OCI-M2 (cell line): Measurements from ENCODE around the gene DCTD.

Experiments
- DNase-seq: peaks from one replicate; lab custom pipeline; 2025; ENCODE audit not compliant: unreplicated experiment; lab: John Stamatoyannopoulos, UW

Gene DCTD

DNA sequence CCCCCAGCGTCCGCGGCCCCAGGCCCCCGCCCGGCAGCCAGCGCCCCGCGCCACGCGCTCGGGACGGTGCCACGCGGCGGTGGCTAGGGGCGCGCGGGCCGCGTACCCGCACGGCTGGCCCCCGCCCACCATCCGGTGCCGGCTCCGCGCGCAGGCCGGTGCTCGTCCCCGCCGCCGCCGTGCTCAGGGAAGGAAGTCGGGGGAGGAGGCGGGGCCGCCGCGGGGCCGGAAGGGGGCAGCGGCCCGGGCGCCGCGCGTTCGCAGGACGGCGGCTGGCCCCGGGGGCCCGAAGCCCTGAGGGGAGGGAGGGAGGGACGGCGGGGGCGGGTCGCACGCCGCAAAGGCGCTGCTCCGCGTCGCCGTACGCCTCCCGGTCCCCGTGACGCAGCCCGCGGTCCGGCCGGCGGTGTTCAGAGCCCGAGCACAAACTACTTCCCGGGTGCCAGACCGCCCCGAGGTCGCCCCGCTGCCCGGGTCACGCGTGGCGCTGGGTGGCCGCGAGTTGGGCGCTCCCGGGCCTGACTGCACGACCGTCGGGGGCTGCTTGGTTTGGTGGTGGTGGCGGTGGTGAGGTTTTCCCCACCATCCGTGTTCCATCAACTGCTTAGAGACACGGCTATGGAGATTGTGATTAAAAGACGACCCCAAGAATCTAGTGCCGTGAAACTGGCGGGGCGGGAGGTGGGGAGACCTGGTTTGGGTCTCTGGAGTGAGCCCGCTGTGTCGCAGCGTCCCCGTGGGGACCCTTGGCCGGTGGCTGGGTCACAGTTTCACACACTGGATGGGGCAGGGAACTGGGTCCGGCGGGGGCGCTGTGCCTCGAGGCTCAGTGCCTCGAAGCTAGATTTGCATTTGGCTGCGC lies at the start of gene DCTD:
DCTD (minus strand) TSS at position 205 of the 862 bp plus-strand sequence. CDS start 1,818 bp downstream, outside the sequence.
- no peak for DNase-seq

DNA sequence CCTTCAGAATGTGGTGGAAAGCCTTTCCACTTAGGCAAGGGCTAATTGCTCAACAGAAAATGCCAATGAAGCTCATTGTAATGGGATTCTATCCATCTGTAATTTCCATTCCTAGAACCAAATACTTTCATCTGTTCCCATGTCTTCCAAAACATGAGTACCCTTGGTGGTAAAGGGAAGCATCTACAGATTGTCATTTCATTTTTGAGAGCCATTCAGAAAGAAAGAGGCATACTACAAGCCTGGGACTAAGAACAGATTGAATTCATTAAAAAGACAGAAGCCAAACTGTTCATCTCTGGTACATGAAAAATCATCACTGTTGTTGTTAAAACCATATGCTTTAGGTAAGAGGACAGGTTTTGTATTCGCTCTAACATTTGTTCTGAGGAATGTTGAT lies 43.6 kb upstream of the DCTD start:
- no peak for DNase-seq

DNA sequence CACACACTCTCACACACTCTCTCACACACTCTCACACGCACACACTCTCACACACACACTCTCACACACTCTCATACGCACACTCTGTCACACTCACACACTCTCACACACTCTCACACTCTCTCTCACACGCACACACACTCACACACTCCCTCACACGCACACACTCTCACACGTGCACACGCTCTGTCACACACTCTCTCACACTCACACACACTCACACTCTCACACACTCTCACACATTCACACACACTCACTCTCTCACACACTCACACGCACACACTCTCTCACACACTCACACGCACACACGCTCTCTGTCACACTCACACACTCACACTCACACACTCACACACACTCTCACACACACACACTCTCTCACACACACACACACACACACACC lies 43.0 kb upstream of the DCTD start:
- no peak for DNase-seq

DNA sequence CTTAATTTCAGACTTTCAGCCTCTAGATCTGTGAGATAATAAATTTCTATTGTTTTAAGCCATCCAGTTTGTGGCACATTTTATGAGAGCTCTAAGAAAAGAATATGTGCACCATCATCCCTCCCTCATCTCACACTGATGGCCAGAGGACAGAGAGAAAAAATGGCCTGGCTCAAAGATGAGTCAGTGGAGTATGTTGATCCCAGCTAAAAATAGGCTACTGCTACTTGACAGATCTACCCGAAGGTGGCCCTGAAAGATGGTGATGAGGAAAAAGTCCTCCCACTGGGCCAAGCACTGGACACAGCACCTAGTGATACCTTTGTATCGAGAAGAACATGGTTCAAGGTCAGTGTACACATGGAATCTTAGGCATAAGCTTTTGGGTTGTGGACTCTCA lies 38.2 kb upstream of the DCTD start:
- no peak for DNase-seq

DNA sequence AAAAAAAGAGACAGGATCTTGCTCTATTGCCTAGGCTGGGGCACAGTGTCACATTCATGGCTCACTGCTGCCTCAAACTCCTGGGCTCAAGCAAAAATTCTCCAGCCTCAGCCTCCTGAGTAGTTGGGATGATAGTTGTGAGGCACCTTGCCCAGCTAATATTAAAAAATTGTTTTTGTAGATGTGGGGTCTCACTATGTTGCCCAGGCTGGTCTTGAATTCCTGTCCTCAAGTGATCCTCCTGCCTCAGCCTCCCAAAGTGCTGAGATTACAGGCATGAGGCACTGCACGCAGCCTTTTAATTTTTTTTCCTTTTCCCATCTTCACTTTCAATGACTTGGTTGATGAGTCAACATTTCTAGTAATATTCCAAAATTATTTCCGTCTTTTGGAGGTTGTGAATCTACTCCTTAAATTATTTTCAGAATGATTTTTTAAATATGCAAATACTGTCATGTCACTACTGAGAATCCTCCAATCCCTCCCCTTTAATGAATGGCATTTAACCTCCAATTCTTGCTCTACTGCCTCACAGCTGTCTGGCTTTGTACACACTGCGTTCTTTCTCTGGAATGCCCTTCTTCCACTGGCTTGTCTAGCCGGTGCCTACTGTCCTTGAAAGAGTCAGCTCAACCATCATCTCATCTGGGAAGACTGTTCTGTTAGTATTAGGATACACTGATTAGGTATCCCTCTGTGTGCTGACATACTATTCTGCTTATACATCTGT lies 27.5 kb upstream of the DCTD start:
- DNase-seq = no peak

DNA sequence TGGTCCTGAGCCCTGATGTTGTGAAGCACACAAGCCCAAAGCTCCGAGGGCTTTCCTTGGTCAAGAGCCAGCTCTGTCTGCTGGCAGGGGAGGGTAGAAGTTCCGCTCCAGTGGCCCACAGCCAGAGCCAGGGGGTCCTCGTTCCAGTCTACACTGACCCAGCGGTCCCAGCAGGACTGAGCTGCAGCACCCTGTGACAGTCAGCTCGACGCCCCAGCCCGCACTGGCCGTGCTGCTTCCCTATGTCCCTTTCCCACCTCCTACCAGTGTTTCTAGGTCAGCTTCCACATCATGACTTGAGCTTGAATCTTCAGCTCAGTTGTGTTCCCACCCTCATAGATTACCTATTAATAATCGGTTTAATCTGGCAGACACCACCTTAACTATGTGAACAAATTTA lies 22.5 kb upstream of the DCTD start:
- DNase-seq = no peak

DNA sequence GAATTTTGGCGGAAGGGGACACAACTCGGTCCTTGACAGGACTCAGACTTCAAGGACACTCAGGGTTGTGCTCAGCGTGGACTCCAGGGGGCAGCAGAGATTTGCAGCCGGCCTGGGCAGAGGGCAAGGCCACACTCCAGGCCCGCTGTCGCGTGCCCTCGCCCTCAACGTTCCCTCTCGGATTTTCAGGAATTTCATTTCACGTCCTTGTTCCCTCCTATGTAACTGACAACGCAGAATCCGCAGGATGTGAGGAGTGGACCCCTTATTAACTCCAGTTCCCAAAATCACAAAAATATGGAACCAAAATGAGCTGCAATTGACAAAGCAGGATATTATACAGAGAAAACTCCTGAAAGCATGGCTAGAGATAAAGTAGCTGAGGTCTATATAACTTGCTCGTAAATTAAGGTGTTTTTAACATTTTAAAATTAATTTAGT lies 21.0 kb upstream of the DCTD start:
- DNase-seq = no peak

DNA sequence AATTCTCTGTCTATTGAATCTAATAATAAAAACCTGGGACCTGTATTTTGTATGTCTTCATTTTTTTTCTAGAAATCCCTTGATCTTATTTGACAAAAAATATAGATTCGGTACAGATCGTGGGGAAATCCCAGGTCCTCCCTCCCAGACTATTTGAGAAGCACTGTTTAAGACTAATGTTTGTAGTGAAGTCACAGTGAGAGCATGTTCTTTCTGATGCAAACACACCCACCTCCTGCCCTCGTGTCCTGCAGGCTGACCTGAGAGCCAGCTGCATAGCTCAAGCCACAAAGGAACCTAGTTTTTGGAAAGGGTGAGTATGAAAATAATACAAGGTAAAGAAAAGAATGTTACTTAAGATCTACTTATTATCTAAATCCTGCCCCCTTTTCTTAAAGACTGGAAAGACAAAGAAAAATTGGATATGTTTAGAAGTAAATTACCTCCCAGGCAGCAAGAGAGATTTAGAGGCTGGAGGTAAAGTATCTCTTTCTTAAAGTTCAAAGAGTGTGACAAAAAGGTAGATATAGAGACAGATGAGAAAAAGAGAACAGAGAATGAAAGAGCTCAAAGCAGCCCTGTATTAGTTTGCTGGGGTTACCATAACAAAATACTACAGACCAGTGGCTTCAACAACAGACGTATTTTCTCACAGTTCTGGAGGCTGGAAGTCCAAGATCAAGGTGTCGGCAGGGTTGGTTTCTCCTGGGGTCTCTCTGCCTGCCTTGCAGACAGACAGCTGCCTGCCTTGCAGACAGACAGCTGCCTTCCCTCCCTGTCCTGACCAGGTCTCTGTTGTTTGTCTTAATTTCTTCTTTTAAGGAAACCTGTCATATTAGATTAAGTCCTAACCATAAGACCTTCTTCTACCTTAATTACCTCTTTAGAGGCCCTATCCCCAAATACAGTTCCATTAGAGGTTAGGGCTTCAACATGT lies 20.4 kb upstream of the DCTD start:
- DNase-seq = no peak

DNA sequence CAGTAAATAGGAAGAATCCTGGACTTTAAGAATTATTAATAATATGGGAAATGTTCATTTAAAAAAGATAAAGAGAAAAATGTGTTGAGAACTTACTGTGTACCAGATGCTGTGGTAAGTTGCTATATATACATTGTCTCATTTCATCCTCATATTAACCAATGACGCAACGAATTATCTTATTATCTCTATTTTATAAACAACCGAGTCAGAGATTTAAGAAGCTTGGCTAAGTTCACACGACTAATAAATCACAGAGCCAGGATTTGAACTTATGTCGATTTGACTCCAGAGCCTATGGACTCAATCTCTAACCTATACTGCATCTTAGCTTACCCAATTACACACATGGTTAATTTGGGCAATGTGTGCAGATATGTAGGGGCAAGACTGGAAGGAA lies 15.5 kb upstream of the DCTD start:
- DNase-seq = no peak

DNA sequence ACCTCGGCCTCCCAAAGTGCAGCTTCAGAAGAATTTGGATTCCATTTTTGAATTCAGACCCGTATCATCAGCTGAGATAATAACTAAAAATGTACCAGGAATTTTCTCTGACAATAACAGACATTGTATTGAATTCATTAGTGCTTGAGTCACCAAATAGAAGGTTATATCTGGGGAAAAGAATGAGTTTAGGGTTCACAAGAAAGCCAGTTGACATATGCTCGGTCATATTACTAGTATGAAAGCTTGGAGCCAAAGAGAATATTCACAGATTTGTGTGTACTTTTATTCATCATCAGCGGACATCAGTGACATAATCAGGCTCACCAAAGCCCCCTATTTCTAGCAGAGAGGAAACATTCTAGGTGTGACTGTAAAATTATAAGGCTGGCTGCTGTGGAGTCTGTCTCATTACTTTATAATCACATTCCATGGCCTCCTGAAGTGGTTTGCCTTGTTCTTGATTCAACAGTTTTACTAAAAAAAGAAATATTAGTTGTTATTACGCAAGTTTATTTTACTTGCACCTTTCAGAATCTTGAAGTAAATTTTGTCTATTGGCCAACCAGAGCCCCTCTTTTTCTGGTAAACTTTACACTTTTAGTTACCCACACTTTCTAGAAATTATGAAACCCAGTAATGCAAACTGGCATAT lies 14.6 kb upstream of the DCTD start:
- DNase-seq = no peak

DNA sequence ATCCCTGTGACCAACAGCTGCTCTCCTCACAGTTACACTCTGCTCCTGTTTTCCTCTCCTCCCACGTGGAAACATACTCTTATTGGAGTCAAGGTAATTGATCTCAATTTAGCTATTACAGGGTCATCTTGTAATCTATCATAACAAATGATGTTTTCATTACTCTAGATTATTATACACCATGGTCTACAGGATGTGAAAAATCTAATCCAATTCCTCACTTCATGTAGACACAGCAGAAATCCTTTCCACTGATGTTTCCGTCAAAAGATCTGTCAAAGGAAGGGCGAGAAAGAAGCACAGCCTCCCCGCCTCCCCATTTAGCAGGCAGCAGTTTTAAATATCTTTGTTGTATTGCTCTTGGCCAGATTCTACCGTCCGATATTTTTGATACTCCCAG lies 13.7 kb upstream of the DCTD start:
- no peak for DNase-seq

DNA sequence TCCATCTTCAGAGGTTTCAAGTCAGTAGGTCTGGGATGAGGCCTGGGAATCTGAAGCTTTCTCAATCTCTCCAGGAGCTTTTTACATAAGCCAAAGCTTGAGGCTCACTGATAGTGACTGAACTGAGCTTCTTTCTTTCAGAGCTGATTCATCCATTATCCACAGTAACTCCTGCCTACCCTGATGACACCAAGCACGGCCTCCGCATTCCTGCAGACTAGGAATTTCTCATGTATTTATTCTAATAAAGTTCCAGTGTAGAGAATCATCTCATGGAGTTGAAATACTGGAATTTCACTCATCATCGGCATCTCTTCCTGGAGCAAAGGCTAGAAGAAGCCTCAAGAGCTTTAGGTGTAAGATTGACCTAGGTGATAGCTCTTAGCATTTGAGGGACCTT lies 12.1 kb upstream of the DCTD start:
- DNase-seq = no peak

DNA sequence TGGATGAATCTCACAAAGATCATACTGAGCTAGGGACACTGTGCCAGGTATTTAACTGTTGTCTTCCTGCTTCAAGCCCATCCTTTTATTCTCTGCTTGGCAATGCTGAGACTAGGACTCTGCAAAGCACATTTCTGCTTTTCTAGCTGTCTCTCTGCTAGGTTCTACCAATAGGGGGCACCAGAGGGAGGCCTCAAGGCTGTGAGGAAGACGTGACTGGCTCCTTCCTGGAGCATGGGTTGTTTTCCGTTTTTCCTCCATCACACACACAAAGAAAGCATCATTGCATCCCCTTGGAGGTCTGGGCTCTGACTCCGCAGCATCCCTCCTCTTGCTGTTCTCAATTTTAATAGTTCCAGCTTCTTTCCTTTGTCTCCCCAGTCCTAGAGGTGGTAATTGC lies 10.9 kb upstream of the DCTD start:
- DNase-seq = no peak

DNA sequence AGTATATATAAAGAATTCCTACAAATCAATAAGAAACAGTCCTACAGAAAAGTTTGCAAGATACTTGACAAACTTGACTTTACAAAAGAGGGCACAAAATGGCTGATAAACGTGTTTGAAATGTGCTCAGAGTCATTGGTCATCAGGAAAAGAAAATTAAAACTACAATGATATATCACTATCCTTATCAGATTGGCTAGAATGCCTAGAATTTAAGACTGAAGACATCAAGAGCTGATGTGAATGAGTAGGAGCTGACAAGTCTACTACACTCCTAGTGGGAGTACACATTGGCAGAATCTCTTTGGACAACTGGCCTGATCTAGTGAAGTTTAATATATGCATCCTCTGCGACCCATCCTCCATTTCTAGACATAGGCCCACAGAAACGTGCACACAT lies 10.3 kb upstream of the DCTD start:
- no peak for DNase-seq

DNA sequence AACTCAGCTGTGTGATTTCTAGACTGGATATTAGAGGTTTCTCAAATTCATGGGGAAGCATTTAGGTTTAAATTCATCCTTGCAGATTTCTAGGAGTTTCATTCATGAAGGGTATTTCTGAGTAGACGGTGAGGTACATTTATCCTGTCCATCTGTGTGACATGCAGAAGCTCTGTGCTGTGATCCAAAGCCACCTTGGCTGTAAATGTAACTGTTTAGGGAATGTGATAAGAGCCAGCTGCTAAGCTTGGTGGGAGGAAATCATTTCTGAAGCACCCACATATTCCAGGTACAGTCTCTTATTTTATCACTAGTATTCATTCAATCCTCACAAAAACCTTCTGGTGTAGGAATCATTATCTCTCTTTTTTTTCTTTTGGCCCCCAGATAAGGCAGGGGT lies 8.7 kb upstream of the DCTD start:
- no peak for DNase-seq

DNA sequence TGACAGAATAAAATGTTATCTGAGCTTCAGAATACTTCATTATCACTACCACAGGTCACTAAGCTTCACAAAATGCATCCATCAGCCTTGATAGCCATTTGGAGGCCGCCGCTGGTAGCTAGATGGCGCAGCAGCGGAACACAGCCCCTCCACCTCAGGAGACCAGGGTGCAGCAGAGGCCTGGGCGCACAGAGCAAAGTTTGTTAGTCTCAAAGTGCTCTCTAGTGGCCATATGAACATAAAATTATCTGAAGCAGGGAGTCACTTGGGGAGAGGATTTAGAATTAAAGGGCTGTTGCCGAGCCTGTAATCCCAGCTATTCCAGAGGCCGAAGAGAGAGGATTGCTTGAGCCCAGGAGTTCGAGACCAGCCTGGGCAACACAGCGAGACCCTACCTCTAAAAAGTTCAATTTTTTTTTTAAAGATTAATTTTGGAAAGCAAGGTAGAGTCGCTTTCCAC lies 8.1 kb upstream of the DCTD start:
- DNase-seq = no peak

DNA sequence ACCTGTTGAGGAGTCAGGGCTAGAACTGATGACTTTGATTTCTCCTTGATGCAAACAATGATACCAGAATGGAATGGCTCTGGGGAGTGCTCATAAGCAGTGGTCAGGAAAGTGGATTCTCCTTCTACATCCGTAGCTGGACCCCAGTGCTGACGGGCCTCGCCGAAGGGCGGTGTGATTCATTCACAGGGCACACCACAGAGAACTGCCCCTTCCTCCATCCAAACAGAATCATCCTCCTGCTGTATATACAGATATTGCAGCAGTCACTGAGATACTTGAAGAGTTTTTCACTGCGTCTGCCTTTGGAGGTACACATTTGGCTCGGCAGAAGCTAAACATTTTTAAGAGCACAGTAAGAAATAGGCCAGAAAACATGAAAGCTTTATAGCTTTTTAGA lies 7.3 kb upstream of the DCTD start:
- DNase-seq = no peak

DNA sequence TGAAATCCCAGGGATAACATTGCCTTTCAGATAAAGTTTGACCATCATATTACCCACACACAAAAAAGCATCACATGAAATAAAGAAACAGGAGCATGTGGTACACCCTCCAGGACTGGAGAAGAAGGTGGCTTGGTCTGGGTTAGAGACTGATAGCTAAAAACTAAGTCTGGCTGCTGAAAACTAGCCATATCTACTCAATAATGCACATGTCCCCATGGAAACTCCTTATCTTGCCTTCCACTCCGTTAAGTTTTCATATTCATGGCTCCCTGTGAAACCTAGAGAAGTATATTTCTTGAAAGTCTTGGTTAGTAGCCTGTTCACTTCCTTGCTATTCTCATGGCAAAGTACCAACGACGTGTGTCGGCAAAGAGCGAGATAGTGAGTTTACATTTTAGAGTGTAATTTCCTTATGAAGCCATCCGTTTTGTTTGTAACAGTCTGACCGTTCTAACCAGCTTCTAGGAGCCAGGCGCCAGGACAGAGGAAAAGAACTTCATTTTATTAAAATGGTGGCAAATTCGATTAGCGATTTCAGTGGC lies 6.7 kb upstream of the DCTD start:
- DNase-seq = no peak

DNA sequence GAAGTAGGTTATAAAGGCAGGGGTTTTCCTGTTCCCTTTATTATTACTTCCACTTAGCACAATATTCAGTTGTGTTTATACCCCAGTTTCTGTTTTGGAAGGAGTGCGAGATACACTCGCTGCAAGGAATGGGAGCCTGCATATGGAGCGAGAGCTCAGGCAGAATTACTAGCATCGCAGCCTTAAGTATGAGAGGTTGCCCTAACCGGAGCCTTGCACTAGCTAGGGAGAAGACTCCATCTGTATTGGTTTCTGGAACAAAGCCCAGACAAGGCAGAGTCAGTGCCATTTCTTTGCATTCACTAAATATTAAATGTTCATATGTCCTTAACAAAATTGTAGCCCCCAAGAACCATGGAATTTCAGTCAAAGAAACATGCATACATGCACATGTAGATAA lies 6.2 kb upstream of the DCTD start:
- no peak for DNase-seq

DNA sequence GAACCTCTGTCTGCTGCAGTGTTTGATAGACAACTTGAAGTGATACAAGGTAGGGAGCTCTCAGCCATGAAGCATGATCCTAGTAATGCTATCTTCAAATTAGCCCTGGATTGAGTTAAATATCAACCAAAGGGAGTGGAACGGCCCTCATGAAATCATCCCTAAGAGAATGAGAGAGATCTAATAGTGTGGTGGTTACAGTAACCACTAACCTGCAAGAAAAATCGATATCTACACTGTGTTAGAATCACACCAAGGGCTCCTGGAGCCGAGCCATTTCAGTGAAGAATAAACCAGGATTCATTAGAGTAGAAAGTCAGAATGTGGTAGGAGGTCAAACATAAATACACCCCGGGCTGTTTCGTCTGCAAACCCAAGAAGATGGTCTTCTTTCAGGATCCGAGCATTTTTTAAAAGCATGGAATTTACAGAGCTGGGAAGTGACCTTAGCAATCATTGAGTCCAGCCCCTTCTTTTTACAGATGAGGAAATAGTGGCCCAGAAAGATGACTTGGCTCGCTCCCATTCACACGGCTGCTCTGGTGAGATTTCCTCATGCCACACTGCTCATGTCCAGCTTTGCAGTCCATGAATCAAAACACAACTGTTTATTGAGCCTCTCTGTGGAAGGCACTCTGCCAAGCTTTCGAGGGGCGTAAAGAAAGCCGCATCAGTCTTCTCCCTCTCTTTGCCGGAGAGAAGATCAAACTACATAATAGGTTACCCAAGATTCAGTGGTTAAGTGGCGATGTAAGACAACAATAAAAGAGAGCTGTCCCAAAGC lies 5.5 kb upstream of the DCTD start:
- DNase-seq = no peak
